Neural progenitor cell (in vitro differentiated cells): ENCODE data around the gene SKI. TPM values are rescaled to one million over a fixed set of nuclear protein-coding genes. Genes with fewer than 3 reads are reported as not detected.

Experiments used
- DNase-seq: peaks from one replicate; pipeline ENCODE4 v3.0.0-alpha.2; 2016; ENCODE audit warnings: low spot score
- H2AFZ ChIP-seq: fragments of 200-600 bp; sonication (generic); replicated peaks from 2 replicates; pipeline ENCODE4 v1.6.1; 2016; ENCODE audit warnings: antibody characterized with exemption
- H3F3A ChIP-seq: fragments of 200-600 bp; sonication (generic); 2 replicates; pipeline ENCODE4 v1.6.1; 2016; ENCODE audit warnings: antibody characterized with exemption, low read depth
- H3K27ac ChIP-seq: fragments of 200-600 bp; sonication (generic); 2 replicates; pipeline ENCODE4 v1.5.1; 2016; ENCODE audit warnings: mild to moderate bottlenecking
- H3K27me3 ChIP-seq: fragments of 200-600 bp; sonication (generic); 2 replicates; pipeline ENCODE4 v1.6.1; 2016; ENCODE audit warnings: mild to moderate bottlenecking, moderate library complexity
- H3K36me3 ChIP-seq: fragments of 200-600 bp; sonication (generic); 2 replicates; pipeline ENCODE4 v1.5.1; 2016
- H3K4me1 ChIP-seq: fragments of 200-600 bp; sonication (generic); 2 replicates; pipeline ENCODE4 v1.6.1; 2016; ENCODE audit warnings: mixed run types
- H3K4me2 ChIP-seq: fragments of 200-600 bp; sonication (generic); 2 replicates; pipeline ENCODE4 v1.6.1; 2016
- H3K4me3 ChIP-seq: fragments of 200-600 bp; sonication (generic); 2 replicates; pipeline ENCODE4 v1.5.1; 2016
- H3K79me2 ChIP-seq: fragments of 200-600 bp; sonication (generic); 2 replicates; pipeline ENCODE4 v1.6.1; 2016; ENCODE audit warnings: low read depth
- H3K9ac ChIP-seq: fragments of 200-600 bp; sonication (generic); 2 replicates; pipeline ENCODE4 v1.6.1; 2016
- H3K9me3 ChIP-seq: fragments of 200-600 bp; sonication (generic); 2 replicates; pipeline ENCODE4 v1.5.1; 2016; ENCODE audit warnings: low read depth
- H4K20me1 ChIP-seq: fragments of 200-600 bp; sonication (generic); 2 replicates; pipeline ENCODE4 v1.6.1; 2016; ENCODE audit warnings: low read depth
- H3K27ac Mint-ChIP-seq: 3 replicates; pipeline ENCODE4 v1.8.0; 2021; ENCODE audit warnings: mixed read lengths
- H3K27me3 Mint-ChIP-seq: 2 replicates; pipeline ENCODE4 v1.8.0; 2022; ENCODE audit warnings: low read depth, mild to moderate bottlenecking, inconsistent platforms, moderate library complexity, mixed read lengths; ENCODE audit not compliant: insufficient read depth
- H3K36me3 Mint-ChIP-seq: 3 replicates; pipeline ENCODE4 v1.8.0; 2021; ENCODE audit warnings: mixed read lengths
- H3K4me1 Mint-ChIP-seq: 3 replicates; pipeline ENCODE4 v1.8.0; 2021; ENCODE audit warnings: mixed read lengths
- H3K4me3 Mint-ChIP-seq: 3 replicates; pipeline ENCODE4 v1.8.0; 2021; ENCODE audit warnings: mild to moderate bottlenecking, moderate library complexity, mixed read lengths
- H3K9me3 Mint-ChIP-seq: 3 replicates; pipeline ENCODE4 v1.8.0; 2020; ENCODE audit warnings: mixed read lengths
- EZH2 ChIP-seq: fragments of 200-600 bp; sonication (generic); IDR thresholded peaks from 2 replicates; pipeline ENCODE4 v1.6.1; 2017; ENCODE audit warnings: antibody characterized with exemption, mild to moderate bottlenecking, moderate library complexity
- EZH2phosphoT487 ChIP-seq: fragments of 200-600 bp; sonication (generic); IDR thresholded peaks from 2 replicates; pipeline ENCODE4 v1.6.1; 2017; ENCODE audit warnings: antibody characterized with exemption
- total RNA-seq: library from RNA; depleted of rRNA; stranded (reverse); fragments of >200 nt; gene quantifications from 2 replicates; pipeline ENCODE4 v1.2.3, GENCODE V29; 2015; ENCODE audit warnings: low replicate concordance
- TF ChIP-seq, protein P1 (sequence below): fragments of 200-600 bp; sonication (generic); IDR thresholded peaks from 2 replicates; pipeline ENCODE4 v1.5.1; 2017; ENCODE audit warnings: antibody characterized with exemption, mild to moderate bottlenecking

SKI gene
- total RNA-seq, 1 donor from 2014 or later = 7.4 TPM

DNA sequence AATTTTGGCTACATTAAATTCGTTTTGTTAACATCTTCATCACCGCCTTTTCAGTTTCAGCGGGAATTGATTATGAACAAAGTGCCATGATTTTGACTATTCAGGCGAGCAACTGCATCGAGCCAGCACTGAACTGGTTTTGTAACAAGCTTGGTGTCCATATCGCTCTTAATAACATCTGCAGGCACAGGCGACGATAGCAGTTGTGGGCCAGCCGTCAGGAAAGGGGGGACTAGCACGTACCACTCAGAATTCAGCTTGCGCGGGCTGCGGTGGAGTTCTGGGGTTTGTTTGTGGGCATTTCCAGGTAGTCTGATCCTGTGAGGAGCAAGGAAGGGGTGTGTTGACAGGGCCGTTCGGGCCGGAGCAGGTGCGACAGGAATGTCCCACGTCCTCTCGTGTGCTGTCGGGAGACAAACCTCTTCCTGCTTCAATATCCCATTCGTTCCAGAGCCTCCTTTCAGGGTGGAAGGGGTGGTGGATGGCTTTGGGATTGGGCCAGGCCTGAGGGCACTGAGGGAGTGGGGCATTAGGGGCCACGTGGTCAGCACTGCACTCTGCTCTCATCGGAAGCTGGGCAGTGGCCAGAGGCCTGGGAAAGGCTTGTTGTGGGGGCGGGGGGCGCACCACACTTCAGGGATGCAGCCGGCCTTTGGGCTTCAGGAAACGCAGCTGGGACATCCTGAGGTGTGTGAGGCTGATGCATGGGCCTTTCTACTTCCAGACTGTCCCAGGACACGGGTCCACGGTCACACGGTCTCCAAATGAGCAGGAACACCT is 39.1 kb downstream of the SKI start:
- Histone ChIP-seq H3K27ac (no peak overlapping the region), H3K36me3 (no peaks in the 10 kb centered on the region), H3K79me2 (peaks cover 99% of the 10 kb centered on the region), H3K9ac (no peak overlapping the region), H3K27me3 (no peaks in the 10 kb centered on the region), H3F3A (peaks cover 31% of the 10 kb centered on the region), H3K9me3 (no peaks in the 10 kb centered on the region), H2AFZ (no peak overlapping the region), H3K4me2 (no peak overlapping the region), H4K20me1 (peaks cover 97% of the 10 kb centered on the region), H3K4me3 (no peak overlapping the region), H3K4me1 (peaks cover 23% of the 10 kb centered on the region)
- no peak overlapping the region for H3K4me3 Mint-ChIP-seq
- peaks cover 2% of the 10 kb centered on the region for H3K36me3 Mint-ChIP-seq
- H3K27ac Mint-ChIP-seq = peak overlapping the region; percentile 53
- DNase-seq = no peak
- peaks cover 2% of the 10 kb centered on the region for H3K27me3 Mint-ChIP-seq
- no peaks in the 10 kb centered on the region for H3K9me3 Mint-ChIP-seq
- H3K4me1 Mint-ChIP-seq = peaks cover 57% of the 10 kb centered on the region
- TF ChIP-seq EZH2phosphoT487 (no peak), EZH2 (no peak)
- TF ChIP-seq, protein P1, sequence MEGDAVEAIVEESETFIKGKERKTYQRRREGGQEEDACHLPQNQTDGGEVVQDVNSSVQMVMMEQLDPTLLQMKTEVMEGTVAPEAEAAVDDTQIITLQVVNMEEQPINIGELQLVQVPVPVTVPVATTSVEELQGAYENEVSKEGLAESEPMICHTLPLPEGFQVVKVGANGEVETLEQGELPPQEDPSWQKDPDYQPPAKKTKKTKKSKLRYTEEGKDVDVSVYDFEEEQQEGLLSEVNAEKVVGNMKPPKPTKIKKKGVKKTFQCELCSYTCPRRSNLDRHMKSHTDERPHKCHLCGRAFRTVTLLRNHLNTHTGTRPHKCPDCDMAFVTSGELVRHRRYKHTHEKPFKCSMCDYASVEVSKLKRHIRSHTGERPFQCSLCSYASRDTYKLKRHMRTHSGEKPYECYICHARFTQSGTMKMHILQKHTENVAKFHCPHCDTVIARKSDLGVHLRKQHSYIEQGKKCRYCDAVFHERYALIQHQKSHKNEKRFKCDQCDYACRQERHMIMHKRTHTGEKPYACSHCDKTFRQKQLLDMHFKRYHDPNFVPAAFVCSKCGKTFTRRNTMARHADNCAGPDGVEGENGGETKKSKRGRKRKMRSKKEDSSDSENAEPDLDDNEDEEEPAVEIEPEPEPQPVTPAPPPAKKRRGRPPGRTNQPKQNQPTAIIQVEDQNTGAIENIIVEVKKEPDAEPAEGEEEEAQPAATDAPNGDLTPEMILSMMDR = no peak

- Histone ChIP-seq H3K79me2 (peaks cover 99% of the 10 kb centered on the region), H3K36me3 (no peaks in the 10 kb centered on the region), H3K4me1 (peaks cover 29% of the 10 kb centered on the region), H3K9me3 (no peaks in the 10 kb centered on the region), H3K4me2 (no peak overlapping the region), H2AFZ (no peak overlapping the region), H3K9ac (no peak overlapping the region), H3K4me3 (no peak overlapping the region), H3K27me3 (no peaks in the 10 kb centered on the region), H3F3A (peaks cover 37% of the 10 kb centered on the region), H4K20me1 (peaks cover 100% of the 10 kb centered on the region), H3K27ac (no peak overlapping the region)
- H3K27ac Mint-ChIP-seq = no peak overlapping the region
- peaks cover 63% of the 10 kb centered on the region for H3K4me1 Mint-ChIP-seq
- peaks cover 2% of the 10 kb centered on the region for H3K36me3 Mint-ChIP-seq
- DNase-seq = no peak
- no peak overlapping the region for H3K4me3 Mint-ChIP-seq
- H3K27me3 Mint-ChIP-seq = peaks cover 2% of the 10 kb centered on the region
- no peaks in the 10 kb centered on the region for H3K9me3 Mint-ChIP-seq
- TF ChIP-seq EZH2phosphoT487 = no peak
- TF ChIP-seq EZH2 = no peak
- TF ChIP-seq, protein P1 = no peak
Measured at GRCh38 chr1:2267862-2268261, 39.7 kb downstream of the SKI start.

DNA sequence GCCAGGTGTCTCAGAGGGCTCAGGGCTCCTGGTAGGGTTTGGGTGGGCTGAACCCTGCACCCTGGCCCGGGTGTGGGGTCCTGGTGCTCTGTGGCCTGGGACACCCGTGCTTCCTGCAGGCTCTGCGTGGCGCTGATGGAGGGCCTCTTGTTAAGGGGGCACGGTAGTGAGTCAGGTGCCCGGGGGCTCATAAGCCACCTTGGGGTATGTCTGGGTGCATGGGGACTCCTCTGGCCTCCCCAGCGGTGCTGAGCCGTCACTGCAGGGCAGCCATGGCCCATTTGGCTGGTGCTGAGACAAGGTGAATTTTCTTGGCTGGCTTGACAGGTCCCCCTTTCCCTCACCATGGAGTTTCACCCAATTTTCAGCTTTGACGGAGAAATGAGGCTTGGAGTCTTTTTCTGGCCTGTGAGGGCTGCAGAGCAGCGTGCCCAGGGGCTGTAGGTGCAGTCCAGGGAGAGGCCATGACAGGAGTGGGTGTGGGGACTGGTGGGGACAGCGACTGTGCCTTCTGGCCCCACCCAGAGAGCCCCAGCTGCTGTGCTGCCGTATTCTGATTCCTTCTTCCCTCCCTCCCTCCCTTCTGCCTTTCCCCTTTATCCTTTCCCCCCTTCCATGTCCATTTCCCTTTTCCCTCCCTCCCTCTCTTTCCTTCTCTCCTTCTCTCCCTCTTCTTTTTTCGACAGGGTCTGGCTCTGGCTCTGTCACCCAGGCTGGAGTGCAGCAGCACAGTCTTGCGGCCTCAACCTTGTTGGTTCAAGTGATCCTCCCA is 40.4 kb downstream of the SKI start:
- Histone ChIP-seq H3K27ac (no peak overlapping the region), H3K4me3 (no peak overlapping the region), H3F3A (peaks cover 37% of the 10 kb centered on the region), H3K36me3 (no peaks in the 10 kb centered on the region), H4K20me1 (peaks cover 100% of the 10 kb centered on the region), H3K79me2 (peaks cover 99% of the 10 kb centered on the region), H3K9ac (no peak overlapping the region), H3K4me2 (no peak overlapping the region), H3K27me3 (no peaks in the 10 kb centered on the region), H3K9me3 (no peaks in the 10 kb centered on the region), H3K4me1 (peaks cover 34% of the 10 kb centered on the region), H2AFZ (no peak overlapping the region)
- H3K4me1 Mint-ChIP-seq = peaks cover 69% of the 10 kb centered on the region
- TF ChIP-seq EZH2phosphoT487 = no peak
- TF ChIP-seq, protein P1 = no peak
- no peak for TF ChIP-seq EZH2
- H3K27ac Mint-ChIP-seq = peak overlapping the region; percentile 58
- no peaks in the 10 kb centered on the region for H3K9me3 Mint-ChIP-seq
- peaks cover 2% of the 10 kb centered on the region for H3K27me3 Mint-ChIP-seq
- no peak for DNase-seq
- peaks cover 2% of the 10 kb centered on the region for H3K36me3 Mint-ChIP-seq
- peak overlapping the region; percentile 36 for H3K4me3 Mint-ChIP-seq
